Measurements from ENCODE around the gene BEST4.

DNA sequence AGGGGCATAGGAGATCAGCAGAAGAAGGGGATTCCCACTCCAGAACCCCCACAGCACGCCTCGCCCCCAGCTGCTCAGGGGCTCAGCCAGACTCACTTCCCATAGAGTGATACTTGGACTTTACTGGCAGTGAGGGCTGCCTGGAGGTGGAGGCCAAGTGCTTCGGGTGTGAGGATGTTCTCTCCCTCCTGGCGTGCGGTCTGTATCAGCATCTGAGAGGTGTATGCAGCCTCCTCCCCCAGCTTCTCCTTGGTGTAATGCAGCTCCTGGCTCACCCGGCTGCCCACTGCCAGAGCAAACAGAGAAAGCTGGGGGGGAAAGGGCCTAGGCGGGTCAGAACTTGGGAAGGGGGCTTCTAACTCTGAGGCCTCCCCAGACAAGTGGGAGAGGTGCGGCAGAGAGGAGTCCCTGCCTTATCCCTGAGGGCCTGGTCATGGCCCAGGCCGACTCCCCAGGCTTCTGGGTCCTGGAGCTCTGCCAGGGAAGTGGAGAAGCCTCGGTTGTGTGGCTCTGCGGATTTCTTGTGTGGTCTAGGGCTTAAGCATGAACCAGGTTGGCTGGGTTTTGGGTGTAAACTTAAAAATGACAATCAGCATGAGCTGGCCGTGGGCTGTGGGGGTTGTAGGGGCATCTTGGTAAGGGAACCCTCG, 44.2 kb upstream of the BEST4 start:
- TF ChIP-seq CEBPB (IDR thresholded peaks at IDR 0.05; ENCODE audit: low read depth, low read length) (no peak), POU5F1 (IDR thresholded peaks at IDR 0.05; ENCODE audit: low read depth, low read length) (no peak), MAFK (IDR thresholded peaks at IDR 0.05; ENCODE audit: low read depth, low read length) (no peak), SP2 (IDR thresholded peaks at IDR 0.05; ENCODE audit: low read length) (no peak), SRF (IDR thresholded peaks at IDR 0.05; ENCODE audit: low read depth, low read length) (no peak), CHD1 (IDR thresholded peaks at IDR 0.05; ENCODE audit: low read depth, low read length) (no peak), BRCA1 (IDR thresholded peaks at IDR 0.05; ENCODE audit: low read depth, low read length) (no peak), POLR2A (IDR thresholded peaks at IDR 0.05; ENCODE audit: control extremely low read depth in 1 of 2, low read depth in 2 of 2, low read length in 2 of 2) (no peak)
- TF ChIP-seq, protein P1, sequence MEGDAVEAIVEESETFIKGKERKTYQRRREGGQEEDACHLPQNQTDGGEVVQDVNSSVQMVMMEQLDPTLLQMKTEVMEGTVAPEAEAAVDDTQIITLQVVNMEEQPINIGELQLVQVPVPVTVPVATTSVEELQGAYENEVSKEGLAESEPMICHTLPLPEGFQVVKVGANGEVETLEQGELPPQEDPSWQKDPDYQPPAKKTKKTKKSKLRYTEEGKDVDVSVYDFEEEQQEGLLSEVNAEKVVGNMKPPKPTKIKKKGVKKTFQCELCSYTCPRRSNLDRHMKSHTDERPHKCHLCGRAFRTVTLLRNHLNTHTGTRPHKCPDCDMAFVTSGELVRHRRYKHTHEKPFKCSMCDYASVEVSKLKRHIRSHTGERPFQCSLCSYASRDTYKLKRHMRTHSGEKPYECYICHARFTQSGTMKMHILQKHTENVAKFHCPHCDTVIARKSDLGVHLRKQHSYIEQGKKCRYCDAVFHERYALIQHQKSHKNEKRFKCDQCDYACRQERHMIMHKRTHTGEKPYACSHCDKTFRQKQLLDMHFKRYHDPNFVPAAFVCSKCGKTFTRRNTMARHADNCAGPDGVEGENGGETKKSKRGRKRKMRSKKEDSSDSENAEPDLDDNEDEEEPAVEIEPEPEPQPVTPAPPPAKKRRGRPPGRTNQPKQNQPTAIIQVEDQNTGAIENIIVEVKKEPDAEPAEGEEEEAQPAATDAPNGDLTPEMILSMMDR (IDR thresholded peaks at IDR 0.05; ENCODE audit: control extremely low read depth in 1 of 3, insufficient read depth in 1 of 3, low read depth in 1 of 3, low read length in 3 of 3): no peak
- TF ChIP-seq, protein P2, sequence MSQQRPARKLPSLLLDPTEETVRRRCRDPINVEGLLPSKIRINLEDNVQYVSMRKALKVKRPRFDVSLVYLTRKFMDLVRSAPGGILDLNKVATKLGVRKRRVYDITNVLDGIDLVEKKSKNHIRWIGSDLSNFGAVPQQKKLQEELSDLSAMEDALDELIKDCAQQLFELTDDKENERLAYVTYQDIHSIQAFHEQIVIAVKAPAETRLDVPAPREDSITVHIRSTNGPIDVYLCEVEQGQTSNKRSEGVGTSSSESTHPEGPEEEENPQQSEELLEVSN (IDR thresholded peaks at IDR 0.05): no peak
